SK-N-SH (cell line): ENCODE data around the gene LACTB. TPM values are rescaled to one million over a fixed set of nuclear protein-coding genes. Genes with fewer than 3 reads are reported as not detected.

Experiments used
- CTCF ChIA-PET: fragments of 300-600, 350-600 bp; formaldehyde crosslinking; extraction: SDS; loops from one replicate; lab custom pipeline; 2021; lab: Yijun Ruan, JAX
- POLR2A ChIA-PET: fragments of 350-600 bp; sonication (Branson Sonifier 250); formaldehyde crosslinking; extraction: SDS; loops from one replicate; lab custom pipeline; 2020; ENCODE audit warnings: antibody characterized with exemption, inconsistent platforms; lab: Yijun Ruan, JAX
- DNase-seq: peaks from one replicate; pipeline ENCODE4 v3.0.0; 2012
- H2AFZ ChIP-seq: fragments of 200-600 bp; sonication (generic); 2 replicates; pipeline ENCODE4 v1.8.1; 2016; ENCODE audit warnings: antibody characterized with exemption, mild to moderate bottlenecking, low read depth
- H3F3A ChIP-seq: fragments of 200-600 bp; sonication (generic); replicated peaks from 2 replicates; pipeline ENCODE3; 2016; ENCODE audit warnings: antibody characterized with exemption, mild to moderate bottlenecking; ENCODE audit not compliant: insufficient read depth
- H3K27ac ChIP-seq, 2 experiments: fragments of 200-500 bp in 1 of 2; fragments of 200-600 bp in 1 of 2; sonication (Bioruptor generic) in 1 of 2; sonication (generic), shearing (Covaris generic) in 1 of 2; 2 replicates each; pipeline versions ENCODE4 v1.5.1 to v1.6.1; 2014 to 2016; ENCODE audit warnings: low read depth in 2 of 2, inconsistent platforms in 1 of 2, low read length in 1 of 2, mild to moderate bottlenecking in 1 of 2, mixed read lengths in 1 of 2
- H3K27me3 ChIP-seq: fragments of 200-600 bp; sonication (generic), shearing (Covaris generic); 2 replicates; pipeline ENCODE4 v1.6.1; 2016; ENCODE audit warnings: mixed run types; ENCODE audit not compliant: insufficient read depth
- H3K36me3 ChIP-seq, 2 experiments: fragments of 200-500 bp in 1 of 2; fragments of 200-600 bp in 1 of 2; sonication (Bioruptor generic) in 1 of 2; sonication (generic) in 1 of 2; replicated peaks in 1 of 2; 2 replicates each; pipeline versions ENCODE3 to v1.5.1; 2014 to 2016; ENCODE audit warnings: low read length in 1 of 2, mild to moderate bottlenecking in 1 of 2; ENCODE audit not compliant: insufficient read depth in 2 of 2, control insufficient read depth in 1 of 2
- H3K4me1 ChIP-seq, 2 experiments: fragments of 200-500 bp in 1 of 2; fragments of 200-600 bp in 1 of 2; sonication (Bioruptor generic) in 1 of 2; sonication (generic), shearing (Covaris generic) in 1 of 2; 2 replicates each; pipeline versions ENCODE4 v1.5.1 to v1.6.1; 2014 to 2016; ENCODE audit warnings: low read depth in 1 of 2, low read length in 1 of 2, mixed run types in 1 of 2; ENCODE audit not compliant: insufficient read depth in 2 of 2, control insufficient read depth in 1 of 2
- H3K4me2 ChIP-seq: fragments of 200-600 bp; sonication (generic), shearing (Covaris generic); 2 replicates; pipeline ENCODE4 v1.6.1; 2017; ENCODE audit warnings: mixed run types
- H3K4me3 ChIP-seq, 2 experiments: fragments of 200-500 bp in 1 of 2; fragments of 200-600 bp in 1 of 2; sonication (Bioruptor generic) in 1 of 2; sonication (generic), shearing (Covaris generic) in 1 of 2; 2 replicates each; pipeline versions ENCODE4 v1.5.1 to v1.8.1; 2014 to 2016; ENCODE audit warnings: low read depth in 2 of 2, inconsistent platforms in 1 of 2, low read length in 1 of 2, mild to moderate bottlenecking in 1 of 2, mixed read lengths in 1 of 2, moderate library complexity in 1 of 2
- H3K79me2 ChIP-seq: fragments of 200-600 bp; sonication (generic); 2 replicates; pipeline ENCODE4 v1.8.1; 2017; ENCODE audit warnings: mild to moderate bottlenecking; ENCODE audit not compliant: insufficient read depth
- H3K9ac ChIP-seq: fragments of 200-600 bp; sonication (generic); 2 replicates; pipeline ENCODE4 v1.6.1; 2017; ENCODE audit warnings: mixed run types
- H3K9me2 ChIP-seq: fragments of 200-600 bp; sonication (generic); 2 replicates; pipeline ENCODE4 v1.6.1; 2017; ENCODE audit warnings: mixed run types
- H3K9me3 ChIP-seq: fragments of 200-600 bp; sonication (generic); 2 replicates; pipeline ENCODE4 v1.6.1; 2017; ENCODE audit warnings: mixed run types, mild to moderate bottlenecking, moderate library complexity
- H4K20me1 ChIP-seq: fragments of 200-600 bp; sonication (generic); 2 replicates; pipeline ENCODE4 v1.6.1; 2017; ENCODE audit warnings: mild to moderate bottlenecking, mixed run types; ENCODE audit not compliant: insufficient read depth
- CHD2 ChIP-seq: fragments of 150-350 bp; IDR thresholded peaks from 2 replicates; pipeline ENCODE4 v1.6.1; 2018; ENCODE audit warnings: low read length; ENCODE audit not compliant: partially characterized antibody
- ELF1 ChIP-seq: IDR thresholded peaks from 2 replicates; pipeline ENCODE4 v1.4.0; 2012
- FOXJ3 ChIP-seq: sonication (generic); formaldehyde crosslinking; IDR thresholded peaks from 2 replicates; pipeline ENCODE4 v1.5.1; 2020; ENCODE audit warnings: mild to moderate bottlenecking, missing genetic modification reagents
- JUND ChIP-seq: IDR thresholded peaks from 2 replicates; pipeline ENCODE4 v1.4.0; 2012
- NFIC ChIP-seq: IDR thresholded peaks from 2 replicates; pipeline ENCODE4 v1.4.0; 2012; ENCODE audit warnings: borderline replicate concordance
- NRF1 ChIP-seq: IDR thresholded peaks from 2 replicates; pipeline ENCODE4 v1.6.1; 2012; ENCODE audit warnings: low read depth, mild to moderate bottlenecking, low read length
- RXRA ChIP-seq: IDR thresholded peaks from 2 replicates; pipeline ENCODE4 v1.4.0; 2012; ENCODE audit warnings: low read depth, mild to moderate bottlenecking, borderline replicate concordance
- TEAD4 ChIP-seq: IDR thresholded peaks from 2 replicates; pipeline ENCODE4 v1.4.0; 2012; ENCODE audit warnings: mild to moderate bottlenecking, borderline replicate concordance; ENCODE audit not compliant: insufficient read depth
- YY1 ChIP-seq: IDR thresholded peaks from 2 replicates; pipeline ENCODE4 v1.4.0; 2012; ENCODE audit warnings: low read depth, mild to moderate bottlenecking
- WGBS: methylation state at CpG from one replicate; pipeline ENCODE4 v1.1.6; 2017; ENCODE audit warnings: low lambda C conversion rate; 5-methylcytosine and 5-hydroxymethylcytosine counted together
- polyA plus RNA-seq, 3 experiments: library from polyadenylated mRNA; depleted of rRNA; stranded (reverse); fragments of >200 nt; gene quantifications; 2 replicates each; pipeline ENCODE4 v1.2.3, GENCODE V29; 2012
- TF ChIP-seq, protein P1 (sequence below): IDR thresholded peaks from 2 replicates; pipeline ENCODE4 v1.4.0; 2012; ENCODE audit warnings: low read depth
- TF ChIP-seq, protein P2 (sequence below): IDR thresholded peaks from 2 replicates; pipeline ENCODE4 v1.6.1; 2012; ENCODE audit warnings: mild to moderate bottlenecking, low read depth, low read length, moderate library complexity
- TF ChIP-seq, protein P3 (sequence below): IDR thresholded peaks from 2 replicates; pipeline ENCODE4 v1.4.0; 2012; ENCODE audit warnings: low read depth, borderline replicate concordance
- TF ChIP-seq, protein P4 (sequence below): fragments of 150-350 bp; IDR thresholded peaks from 2 replicates; pipeline ENCODE4 v1.6.1; 2017; ENCODE audit warnings: antibody characterized with exemption, low read length, low read depth, borderline replicate concordance

The LACTB gene
- polyA plus RNA-seq, 1 of the 3 experiments (the other 2 are of a cell fraction), result 23.3 TPM

DNA sequence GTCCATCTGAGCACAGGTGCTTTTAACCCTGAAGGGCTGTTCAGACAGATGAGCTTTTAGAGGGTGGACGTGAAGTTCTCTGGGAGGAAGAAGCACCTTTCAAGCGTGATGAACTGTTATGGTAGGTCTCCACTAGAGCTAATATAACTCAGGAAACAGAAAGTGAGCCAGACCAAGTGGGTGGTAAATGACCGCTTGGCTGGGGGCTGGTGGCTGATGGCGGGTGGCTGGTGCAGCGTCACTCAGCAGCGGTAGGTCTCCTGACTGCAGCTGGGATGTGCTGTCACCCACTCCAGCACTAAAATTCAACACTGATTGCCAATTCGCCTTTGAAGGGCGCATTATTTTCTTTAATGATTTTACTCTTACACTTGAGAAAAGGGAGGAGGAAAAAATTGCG lies 31.2 kb upstream of the LACTB start (continued):
- TF ChIP-seq, protein P1, sequence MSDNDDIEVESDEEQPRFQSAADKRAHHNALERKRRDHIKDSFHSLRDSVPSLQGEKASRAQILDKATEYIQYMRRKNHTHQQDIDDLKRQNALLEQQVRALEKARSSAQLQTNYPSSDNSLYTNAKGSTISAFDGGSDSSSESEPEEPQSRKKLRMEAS, result no peak
- TF ChIP-seq RXRA, result no peak

DNA sequence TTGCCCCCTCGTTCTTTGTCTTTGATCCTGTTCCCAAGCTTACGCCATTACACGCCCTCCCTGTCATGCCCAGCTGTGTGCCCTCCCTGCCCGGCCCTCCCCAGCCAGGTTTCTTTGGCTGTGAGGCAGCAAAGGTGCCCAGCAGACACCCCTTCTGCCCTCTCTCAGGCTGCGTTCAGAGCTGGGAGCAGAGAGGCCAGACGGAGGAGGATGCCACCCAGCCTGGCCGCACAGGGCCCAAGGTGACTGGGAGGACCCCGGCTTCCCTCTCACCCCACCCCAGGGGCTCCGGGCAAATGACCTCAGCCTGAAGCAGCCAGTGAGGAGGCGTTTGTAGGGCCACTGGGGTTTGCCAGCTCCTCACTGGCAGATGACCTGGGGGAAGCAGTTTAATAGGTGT lies 30.8 kb upstream of the LACTB start:
- Histone ChIP-seq H3K4me2 (no peak overlapping the region), H3K79me2 (no peaks in the 10 kb centered on the region)

DNA sequence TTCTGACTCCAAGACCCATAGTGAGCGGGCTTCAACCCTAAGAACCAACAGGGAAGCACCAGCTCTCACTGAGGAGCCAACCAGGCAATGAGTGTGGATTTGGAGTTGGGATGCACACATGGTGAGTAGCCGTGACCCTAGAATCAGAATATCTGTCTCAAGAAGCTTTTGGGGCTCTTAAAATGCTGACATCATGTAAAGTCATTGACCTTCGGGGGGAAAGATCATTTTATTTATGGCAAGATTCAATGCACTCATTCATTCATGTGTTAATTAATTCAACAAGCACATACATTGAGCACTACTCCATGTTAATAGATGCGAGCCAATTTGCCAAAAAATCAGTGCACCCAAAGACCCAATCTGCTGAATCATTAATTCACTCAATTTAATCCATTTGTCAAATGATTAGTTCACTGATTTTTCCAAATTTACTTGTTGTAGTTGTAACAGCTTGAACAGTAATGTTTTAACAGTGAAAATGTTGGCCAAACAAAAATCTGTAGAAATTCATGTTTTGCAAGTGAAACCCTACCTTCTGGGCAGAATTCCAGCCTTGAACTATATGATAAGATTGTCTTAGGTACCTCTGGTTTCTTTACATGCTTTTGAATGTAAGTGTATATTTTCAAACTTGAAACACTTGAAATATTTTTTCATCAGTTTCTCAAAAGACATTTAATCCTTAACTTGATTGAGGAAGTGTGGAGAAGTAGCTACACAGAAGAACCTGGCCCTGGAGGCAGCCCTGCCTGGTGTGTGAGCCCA lies 29.8 kb upstream of the LACTB start:
- DNase-seq, result no peak
- Histone ChIP-seq H3K36me3 (no peaks in the 10 kb centered on the region), H3K4me2 (no peak overlapping the region), H3K9ac (no peak overlapping the region), H3K9me2 (no peaks in the 10 kb centered on the region), H3K4me1 (peaks cover 23 to 37% of the 10 kb centered on the region in 2 experiments), H3K79me2 (no peaks in the 10 kb centered on the region), H3F3A (peaks cover 52% of the 10 kb centered on the region), H2AFZ (no peak overlapping the region), H3K27me3 (no peaks in the 10 kb centered on the region), H3K9me3 (no peaks in the 10 kb centered on the region), H4K20me1 (no peaks in the 10 kb centered on the region), H3K4me3 (no peak overlapping the region), H3K27ac (no peak overlapping the region)
- ChIA-PET CTCF (interaction anchor here (1.1 to 13.4 kb wide), 13 partner anchors 16 to 350 kb away, joined by 3 to 315 read pairs (median 8); partner anchors contain the start of gene TPM1), POLR2A (no interaction called here)
- 71% methylated on average over 4 of the region's 4 CpGs for WGBS
- TF ChIP-seq, protein P2, sequence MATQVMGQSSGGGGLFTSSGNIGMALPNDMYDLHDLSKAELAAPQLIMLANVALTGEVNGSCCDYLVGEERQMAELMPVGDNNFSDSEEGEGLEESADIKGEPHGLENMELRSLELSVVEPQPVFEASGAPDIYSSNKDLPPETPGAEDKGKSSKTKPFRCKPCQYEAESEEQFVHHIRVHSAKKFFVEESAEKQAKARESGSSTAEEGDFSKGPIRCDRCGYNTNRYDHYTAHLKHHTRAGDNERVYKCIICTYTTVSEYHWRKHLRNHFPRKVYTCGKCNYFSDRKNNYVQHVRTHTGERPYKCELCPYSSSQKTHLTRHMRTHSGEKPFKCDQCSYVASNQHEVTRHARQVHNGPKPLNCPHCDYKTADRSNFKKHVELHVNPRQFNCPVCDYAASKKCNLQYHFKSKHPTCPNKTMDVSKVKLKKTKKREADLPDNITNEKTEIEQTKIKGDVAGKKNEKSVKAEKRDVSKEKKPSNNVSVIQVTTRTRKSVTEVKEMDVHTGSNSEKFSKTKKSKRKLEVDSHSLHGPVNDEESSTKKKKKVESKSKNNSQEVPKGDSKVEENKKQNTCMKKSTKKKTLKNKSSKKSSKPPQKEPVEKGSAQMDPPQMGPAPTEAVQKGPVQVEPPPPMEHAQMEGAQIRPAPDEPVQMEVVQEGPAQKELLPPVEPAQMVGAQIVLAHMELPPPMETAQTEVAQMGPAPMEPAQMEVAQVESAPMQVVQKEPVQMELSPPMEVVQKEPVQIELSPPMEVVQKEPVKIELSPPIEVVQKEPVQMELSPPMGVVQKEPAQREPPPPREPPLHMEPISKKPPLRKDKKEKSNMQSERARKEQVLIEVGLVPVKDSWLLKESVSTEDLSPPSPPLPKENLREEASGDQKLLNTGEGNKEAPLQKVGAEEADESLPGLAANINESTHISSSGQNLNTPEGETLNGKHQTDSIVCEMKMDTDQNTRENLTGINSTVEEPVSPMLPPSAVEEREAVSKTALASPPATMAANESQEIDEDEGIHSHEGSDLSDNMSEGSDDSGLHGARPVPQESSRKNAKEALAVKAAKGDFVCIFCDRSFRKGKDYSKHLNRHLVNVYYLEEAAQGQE, result no peak
- TF ChIP-seq, protein P3, sequence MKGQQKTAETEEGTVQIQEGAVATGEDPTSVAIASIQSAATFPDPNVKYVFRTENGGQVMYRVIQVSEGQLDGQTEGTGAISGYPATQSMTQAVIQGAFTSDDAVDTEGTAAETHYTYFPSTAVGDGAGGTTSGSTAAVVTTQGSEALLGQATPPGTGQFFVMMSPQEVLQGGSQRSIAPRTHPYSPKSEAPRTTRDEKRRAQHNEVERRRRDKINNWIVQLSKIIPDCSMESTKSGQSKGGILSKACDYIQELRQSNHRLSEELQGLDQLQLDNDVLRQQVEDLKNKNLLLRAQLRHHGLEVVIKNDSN, result no peak
- TF ChIP-seq ELF1, result no peak
- TF ChIP-seq JUND, result no peak
- no peak for TF ChIP-seq NRF1
- TF ChIP-seq NFIC, result no peak
- TF ChIP-seq, protein P4, sequence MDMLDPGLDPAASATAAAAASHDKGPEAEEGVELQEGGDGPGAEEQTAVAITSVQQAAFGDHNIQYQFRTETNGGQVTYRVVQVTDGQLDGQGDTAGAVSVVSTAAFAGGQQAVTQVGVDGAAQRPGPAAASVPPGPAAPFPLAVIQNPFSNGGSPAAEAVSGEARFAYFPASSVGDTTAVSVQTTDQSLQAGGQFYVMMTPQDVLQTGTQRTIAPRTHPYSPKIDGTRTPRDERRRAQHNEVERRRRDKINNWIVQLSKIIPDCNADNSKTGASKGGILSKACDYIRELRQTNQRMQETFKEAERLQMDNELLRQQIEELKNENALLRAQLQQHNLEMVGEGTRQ, result no peak
- no peak for TF ChIP-seq RXRA
- TF ChIP-seq, protein P1, result no peak
- TF ChIP-seq YY1, result no peak
- no peak for TF ChIP-seq CHD2

More for the DNA sequence above, 30.8 kb upstream of the LACTB start:
- Histone ChIP-seq H3F3A (peaks cover 48% of the 10 kb centered on the region), H3K27me3 (no peaks in the 10 kb centered on the region), H3K4me3 (no peak overlapping the region), H3K9me3 (no peaks in the 10 kb centered on the region), H3K36me3 (no peaks in the 10 kb centered on the region), H3K9me2 (no peaks in the 10 kb centered on the region), H3K9ac (no peak overlapping the region), H3K27ac (peak overlapping the region; percentile 98 to 100; a peak in 2 of 4 replicates), H3K4me1 (peaks cover 23 to 37% of the 10 kb centered on the region in 2 experiments), H2AFZ (no peak overlapping the region), H4K20me1 (no peaks in the 10 kb centered on the region)
- DNase-seq, result no peak
- ChIA-PET CTCF (interaction anchor here (0.9 to 13.4 kb wide), 11 partner anchors 11 to 349 kb away, joined by 3 to 315 read pairs (median 5); partner anchors contain the start of gene TPM1), POLR2A (interaction anchor here (2.1 kb wide), 1 partner anchor 43 kb away, joined by 12 read pairs; no protein-coding TSS in a partner anchor)
- WGBS, result 91% methylated on average over 6 of the region's 10 CpGs
- no peak for TF ChIP-seq FOXJ3 (CRISPR knock-in tag)
- TF ChIP-seq TEAD4, result no peak
